Kidney capillary endothelial cell (primary cell): ENCODE data around the gene TEX261.

ENCODE experiments used
- DNase-seq: peaks from one replicate; pipeline ENCODE4 v3.0.0-alpha.2; 2018; ENCODE audit warnings: low spot score

The TEX261 gene

DNA sequence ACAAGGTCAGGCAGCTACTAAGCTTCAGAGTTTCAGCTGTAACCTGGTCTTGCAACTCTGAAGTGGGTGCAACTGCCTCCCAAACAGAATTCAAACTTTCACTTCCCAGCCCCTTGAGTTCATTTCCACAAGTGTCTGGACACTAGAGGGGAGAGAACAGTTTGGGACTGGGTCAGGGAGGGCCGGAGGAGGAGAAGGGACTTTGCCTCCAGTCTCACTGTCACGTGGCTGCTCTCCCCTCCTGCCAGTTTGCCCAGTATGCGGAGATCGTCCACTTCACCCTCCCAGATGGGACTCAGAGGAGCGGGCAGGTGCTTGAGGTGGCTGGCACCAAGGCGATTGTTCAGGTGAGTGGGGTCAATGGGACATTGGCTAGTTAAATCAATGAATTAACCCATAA lies 36.9 kb downstream of the TEX261 start:
- DNase-seq, result no peak

DNA sequence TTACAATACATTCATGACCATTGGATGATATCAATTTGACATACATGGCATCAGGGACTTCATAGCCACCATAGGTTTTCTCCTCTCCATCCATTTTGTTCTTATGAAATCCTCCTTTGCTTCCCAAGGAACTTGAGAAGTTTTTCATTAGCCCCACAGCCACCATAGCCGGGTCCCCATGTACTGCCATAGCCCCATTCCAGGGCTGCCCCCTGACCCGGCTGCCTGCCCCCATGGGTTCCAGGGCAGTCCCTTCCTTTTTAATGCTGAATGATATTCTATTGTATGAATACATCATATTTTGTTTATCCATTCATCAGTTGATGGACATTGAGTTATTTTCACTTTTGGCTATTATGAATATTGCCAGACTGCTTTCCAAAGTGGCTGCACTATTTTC lies 38.5 kb downstream of the TEX261 start:
- no peak for DNase-seq

DNA sequence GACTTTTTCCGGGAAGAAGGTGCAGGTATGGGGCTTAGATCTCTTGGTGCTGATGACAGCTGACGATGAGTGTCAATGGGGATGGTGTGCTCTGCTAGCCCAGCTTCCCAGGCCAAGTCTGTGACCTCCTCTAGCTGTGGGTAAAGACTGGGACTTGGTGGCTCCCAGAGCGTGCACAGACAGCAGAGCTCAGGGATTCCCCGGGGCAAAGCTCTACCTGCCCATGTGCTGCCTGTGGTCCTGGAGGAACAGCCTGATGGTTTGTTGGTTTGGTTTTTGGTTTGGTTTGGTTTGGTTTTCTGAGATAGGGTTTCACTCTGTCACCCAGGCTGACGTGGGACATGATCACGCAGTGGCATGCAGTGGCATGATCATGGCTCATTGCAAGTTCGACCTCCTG lies 39.8 kb downstream of the TEX261 start:
- DNase-seq, result no peak

DNA sequence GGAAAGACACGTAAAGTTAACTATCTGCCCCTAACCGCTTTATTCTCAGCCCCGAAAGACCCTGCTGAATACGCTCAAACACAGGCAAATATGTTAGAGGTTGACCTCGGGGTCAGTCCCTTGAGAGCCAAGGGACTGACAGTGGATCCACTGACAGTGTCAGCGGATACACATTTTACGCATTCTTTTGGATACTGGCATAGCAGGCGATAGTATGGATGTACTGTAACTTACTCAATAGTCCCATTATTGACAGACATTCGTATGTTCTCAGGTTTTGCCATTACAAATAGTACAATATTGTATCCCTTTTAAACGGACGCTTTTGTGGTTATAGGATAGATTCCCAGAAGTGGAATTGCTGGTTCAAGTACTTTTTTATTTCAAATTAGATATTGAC lies 45.6 kb downstream of the TEX261 start:
- DNase-seq, result no peak

DNA sequence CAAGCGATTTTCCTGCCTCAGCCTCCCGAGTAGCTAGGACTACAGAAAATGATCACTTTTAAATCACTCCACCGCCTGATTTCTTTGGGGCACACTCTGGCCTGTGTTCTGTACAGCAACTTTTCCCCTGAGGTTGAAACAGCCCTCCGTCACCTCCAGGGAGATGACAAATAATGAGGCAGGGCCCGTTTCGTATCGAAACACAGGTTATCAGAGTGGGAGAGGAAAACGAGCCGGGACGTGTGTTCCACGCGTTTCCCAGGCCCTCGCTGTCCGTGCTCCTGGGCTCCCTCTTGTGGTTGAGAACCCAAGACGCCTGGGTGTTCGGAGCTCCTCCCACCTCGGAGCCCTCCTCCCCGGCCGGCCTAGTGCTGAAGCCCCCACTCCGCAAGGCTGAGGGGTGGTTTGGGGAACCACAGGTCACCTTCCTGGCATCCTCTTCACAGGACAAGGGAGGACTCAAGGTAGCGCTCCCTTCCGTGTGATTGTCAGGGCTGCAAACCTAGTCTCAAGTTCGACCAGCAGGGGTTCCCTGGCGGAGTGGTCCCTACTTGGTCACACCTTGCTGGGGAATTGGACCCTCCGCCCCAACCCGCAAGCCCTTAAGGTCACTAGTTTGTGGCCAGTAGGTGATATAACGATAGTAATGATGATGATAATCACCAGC lies 46.2 kb downstream of the TEX261 start:
- DNase-seq, result peak; percentile 56

DNA sequence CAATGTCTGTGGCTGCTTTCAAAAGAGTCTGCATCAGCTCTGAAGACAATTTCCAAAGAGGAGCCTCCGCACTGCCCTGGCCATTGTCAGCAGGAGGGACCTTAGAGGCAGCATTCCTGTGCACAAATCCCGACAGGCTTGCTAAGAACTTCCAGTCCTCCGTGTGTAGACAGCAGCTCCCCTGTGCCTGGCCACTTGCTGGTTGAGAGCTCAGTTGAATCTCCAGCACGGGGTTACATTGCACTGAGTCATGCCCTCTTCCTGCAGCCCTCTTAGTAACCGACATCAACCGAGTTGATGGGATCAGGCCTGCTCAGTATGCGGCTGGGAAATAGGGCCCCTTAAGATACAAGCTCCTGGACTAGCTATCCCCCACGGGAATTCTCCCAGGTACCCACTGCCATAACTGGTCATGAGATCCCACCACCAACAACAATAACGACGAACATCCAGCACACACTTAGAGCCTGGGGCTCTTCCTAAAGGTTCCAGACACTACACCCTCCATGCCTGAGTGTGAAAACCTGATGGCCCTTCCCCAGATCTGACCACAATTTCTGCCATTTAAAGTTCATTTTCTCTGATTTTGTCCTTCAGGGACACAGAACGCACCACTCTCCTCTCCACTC lies 47.0 kb downstream of the TEX261 start:
- DNase-seq, result peak; percentile 60

DNA sequence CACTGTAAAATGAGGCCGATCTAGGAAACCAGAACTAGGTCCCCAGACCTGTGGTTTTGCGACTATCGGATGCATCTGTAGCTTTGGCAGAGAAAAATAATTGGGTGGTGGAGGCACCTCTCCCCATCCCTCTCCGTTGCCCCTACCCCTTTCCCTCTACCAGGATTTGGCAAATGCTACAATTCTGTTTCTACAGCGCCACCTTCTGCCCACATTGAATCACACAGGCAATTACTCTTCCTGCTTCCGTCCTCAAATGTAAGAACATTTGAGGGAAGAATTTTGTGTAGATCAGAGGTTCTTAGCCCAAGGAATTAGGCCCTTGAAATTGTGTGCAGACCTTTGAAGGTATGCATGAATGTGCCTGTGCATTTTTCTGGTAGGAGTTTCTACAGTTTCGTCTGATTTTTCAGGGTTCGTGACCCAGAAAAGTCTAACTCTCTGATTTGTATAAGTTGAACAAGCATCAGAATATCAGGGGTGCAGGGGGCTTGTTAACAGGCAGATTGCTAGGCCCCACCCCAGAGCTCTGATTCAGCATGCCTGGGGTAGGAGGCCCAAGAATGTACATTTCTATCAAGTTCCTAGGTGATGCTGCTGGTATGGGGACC lies 47.7 kb downstream of the TEX261 start:
- peak; percentile 49 for DNase-seq

DNA sequence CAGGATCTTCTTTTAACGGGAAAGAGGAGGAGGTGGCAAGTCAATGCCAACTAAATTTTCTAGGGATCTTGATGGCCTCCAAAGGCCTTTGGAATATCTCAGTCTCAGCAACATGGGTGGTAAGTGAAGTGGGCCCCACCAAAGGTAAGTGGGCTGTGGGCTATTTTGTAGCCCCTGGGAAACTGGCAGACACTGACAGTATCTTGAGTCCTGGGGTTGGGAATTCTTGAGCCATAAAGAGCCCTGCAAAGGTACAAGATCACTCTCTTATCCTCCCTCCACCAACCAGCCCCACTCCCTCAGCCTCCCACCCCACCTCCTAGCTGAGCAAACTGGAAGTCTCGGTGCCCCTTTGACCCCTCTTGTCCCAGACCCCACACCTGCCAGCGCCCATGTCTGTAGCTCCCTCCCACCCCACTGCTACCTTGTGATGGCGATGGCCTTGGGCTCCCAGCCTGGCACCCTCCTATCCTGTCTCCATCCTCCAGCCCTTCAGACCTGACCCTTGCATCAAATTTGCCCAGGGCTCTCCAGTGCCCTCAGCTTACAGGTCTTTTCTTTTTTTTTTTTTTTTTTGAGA lies 50.5 kb downstream of the TEX261 start:
- DNase-seq, result no peak

DNA sequence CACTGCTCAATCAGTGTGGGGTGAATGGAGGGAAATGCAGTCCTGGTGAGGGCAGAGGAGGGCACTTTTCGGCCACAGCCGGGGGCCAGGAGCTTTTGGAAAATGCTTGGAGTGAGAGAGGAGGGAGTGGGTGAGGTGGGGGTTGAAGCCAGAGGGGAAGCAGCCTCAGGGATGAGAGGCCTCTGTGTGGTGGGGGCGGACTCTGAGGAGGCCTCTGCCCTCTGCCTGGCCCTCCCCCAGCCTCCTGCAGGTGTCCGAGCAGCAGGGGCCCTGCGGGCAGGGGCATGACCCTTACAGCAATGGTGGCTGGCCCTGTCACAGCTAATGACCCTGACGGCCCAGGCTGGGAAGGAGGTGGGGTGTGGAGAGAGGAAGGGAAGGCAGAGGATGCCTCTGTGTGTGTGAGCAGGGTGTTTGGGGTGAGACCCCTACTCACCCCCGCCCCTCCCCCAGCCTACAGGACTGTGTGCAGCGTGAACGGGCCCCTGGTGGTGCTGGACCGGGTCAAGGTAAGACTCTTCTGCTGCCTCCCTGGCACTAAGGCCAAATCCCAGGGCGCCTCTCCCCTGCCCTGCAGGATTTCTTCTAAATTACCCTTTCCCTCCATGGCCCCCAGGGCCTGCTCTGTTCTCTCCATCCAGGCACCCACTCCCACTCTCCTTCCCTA lies 51.3 kb downstream of the TEX261 start:
- DNase-seq, result no peak

DNA sequence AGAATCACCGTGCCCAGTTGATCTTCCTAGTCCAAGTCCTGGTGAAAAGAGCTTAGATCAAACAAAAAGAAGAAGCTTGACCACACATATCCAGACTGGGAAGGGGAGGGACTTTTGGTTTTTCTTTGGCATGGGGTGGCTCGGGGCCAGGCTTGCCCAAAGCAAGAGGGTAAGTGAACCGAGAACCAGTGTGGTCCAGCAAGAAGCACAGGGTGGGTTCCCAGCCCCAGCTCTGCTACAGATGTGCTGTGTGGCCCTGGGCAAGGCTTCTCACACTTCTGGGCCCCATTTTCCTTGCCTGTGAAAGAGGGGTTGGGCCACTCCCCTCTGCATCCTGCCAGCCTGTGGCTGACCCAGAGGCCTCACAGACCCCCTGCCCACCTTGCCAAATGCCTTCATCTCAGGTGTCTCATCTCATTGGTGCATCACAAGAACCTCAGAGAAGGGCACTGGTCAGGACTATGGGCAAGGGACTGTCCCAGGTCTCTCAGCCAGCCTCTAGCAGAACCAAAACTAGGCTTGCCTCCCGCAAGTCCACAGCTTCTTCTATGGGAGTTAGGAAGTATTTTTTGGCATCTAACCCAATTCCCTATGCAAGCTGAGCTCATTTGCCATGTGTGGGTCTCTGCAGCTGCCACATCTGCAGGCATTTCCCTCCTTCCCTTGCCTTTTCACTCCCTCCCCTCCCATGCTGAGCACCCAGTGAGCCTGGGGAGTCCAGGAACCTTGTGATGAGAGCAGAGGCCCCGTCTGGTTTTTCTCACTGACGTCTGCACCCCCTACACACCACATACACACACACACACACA lies 52.1 kb downstream of the TEX261 start:
- no peak for DNase-seq

DNA sequence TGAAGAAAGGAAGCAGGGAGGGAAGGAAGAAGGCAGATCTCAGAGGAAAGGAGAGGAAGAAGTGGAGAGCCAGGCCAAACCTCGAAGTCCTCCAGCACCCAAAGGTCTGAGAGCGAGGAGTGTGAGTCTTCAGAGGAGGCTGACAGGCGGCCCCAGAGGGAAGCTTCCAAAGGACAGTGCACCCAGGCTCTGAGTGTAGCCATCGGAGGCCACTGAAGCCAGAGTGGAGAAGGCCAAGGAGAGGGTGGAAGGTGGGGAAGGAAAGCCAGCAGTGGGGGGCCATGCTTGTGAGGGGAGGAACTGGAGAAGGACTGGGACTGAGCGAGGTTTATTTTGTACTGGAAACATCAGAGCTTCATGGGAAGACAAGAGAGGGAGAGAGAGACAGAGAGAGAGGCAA lies 53.0 kb downstream of the TEX261 start:
- DNase-seq, result no peak

DNA sequence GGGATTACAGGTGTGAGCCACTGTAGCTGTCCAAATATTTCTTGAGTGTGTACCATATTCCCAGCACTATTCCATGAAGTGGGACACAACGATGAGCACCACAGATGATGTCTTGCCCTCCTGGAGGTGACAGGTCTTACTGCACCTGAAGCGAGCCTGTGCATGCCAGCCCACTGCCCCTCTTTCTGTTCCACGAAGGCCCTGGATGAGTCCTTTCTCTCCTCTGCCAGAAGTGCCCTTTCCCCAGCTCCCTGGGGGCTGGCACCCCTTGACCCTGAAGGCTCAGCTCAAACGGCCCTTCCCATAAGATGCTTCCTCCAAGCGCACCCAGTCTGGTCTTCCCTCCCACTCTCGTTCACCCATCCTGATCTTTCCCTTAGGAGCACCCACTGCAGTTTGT lies 53.5 kb downstream of the TEX261 start:
- DNase-seq, result no peak

DNA sequence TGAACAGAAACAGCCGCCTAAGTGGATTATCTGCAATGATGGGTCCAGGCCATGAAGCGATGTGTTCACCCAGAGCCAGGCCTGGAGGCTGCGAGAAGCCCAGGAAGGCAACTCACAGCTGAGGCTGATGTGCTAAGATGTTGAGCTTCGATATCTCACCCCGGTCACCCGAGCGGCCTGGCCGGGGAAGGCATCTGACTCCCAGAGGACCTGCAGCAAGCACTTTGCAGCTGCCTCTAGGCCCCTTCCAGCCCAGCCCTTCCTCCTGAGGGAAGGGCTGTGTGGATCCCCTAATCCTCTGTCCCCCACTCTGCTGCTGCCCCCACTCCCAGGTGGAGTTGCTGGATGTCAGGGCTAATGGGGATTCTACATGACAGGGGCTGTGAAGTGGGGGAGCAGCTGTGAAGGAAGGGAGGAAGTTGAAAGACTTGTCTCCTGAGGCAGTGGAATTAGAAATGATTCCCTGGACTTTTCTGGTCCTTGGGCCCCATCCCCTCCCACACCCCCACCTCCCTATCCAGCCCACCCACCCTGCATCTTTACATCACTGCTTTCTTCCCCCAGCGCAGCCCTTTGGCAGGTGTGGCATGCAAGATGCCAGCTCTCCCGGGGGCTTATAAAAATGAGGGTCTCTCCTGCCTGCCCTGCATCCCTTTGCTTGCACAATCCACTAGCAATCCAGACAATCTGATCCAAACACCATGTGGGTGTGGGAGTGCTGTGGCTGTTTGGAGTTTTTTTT lies 54.7 kb downstream of the TEX261 start:
- no peak for DNase-seq

DNA sequence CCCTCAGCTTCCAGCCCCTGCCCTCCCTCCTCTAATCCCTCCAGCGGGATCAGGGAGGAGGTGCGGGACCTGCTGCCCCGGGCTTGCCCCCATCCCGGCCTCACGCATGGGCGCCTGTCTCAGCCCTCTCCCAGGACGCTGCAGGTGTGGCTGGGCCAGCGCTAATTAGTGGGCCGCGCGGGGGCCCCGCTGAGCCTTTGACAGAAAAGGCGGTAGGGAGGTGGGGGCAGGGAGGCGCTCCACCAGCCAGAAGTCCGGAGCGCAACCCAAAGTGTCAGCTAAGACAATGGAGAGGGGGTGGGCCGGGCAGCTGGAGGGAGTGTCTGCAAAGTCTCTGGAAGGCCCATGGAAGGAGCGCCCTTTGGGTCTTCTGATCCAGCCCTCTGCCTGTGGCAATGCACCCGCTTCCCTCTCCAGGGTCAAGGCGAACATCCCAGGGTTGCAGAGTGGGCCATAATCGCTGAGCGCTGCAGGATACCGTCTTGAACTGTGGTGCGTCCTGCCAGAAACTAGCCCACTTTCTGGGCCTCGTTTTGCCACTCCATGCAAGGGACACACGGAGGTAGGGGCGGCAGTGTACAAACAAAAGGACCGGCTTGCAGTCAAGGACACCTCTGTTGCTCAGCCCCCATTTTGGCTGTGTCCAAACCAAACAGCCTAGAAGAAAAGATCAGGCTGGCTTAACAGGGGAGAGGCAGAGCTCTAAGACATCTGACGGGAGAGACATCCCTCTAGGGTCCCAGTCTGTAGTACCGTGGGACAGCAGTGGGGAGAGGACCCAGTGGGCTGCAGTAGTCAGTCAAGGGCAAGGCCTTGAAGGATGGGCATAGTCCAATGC lies 55.5 kb downstream of the TEX261 start:
- no peak for DNase-seq

DNA sequence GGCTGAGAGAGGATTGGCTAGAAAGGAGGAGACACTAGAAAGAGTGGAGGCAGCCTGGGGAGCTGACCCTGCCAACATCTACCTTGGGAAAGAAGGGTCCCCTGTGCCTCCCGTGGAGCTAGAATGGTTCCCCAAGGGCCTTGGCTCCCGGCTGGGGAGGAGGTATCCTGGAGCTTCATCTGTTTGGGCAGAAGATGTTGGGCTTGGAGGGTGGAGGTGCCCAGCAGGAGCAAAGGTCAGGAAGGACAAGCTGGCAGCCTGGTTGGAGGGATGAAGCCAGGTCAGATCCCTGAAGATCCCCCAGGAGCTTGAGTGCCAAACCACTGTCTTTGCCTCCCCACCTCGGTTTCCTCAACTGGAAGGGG lies 56.1 kb downstream of the TEX261 start:
- no peak for DNase-seq

DNA sequence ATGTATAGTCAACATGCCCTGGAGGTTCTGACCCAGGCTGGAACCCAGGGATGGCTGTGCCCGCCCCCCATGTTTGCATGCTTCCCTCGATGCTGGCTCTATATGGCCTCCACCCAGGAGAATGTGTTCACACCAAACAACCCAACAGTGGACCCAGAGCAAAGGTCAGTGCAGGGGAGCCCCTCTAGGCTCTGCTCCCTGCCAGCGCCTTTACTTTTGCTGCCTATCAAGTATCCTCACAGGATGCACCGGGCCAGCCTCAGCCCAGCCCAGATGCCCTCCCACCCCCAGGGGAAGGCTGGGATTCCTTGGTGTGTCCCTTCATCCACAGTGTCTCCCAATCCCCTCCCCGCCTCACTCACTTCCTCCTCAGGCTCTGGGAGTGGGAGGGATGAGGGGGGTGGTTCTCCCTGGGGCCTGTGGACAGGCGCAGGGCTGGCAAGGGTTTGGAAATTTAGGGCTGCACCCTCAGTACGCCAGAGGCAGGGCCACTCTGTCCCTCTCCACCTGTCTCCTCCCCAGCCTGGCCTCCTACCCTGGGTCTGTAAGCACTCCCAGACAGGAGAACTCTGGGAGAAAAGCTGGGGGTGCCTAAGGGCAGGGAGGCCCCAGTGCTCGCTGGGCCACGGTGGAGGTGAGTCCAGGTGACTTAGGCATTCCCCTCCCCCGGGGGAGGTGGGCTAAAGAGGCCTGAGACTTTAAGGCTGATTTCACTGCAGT lies 56.6 kb downstream of the TEX261 start:
- DNase-seq, result no peak

DNA sequence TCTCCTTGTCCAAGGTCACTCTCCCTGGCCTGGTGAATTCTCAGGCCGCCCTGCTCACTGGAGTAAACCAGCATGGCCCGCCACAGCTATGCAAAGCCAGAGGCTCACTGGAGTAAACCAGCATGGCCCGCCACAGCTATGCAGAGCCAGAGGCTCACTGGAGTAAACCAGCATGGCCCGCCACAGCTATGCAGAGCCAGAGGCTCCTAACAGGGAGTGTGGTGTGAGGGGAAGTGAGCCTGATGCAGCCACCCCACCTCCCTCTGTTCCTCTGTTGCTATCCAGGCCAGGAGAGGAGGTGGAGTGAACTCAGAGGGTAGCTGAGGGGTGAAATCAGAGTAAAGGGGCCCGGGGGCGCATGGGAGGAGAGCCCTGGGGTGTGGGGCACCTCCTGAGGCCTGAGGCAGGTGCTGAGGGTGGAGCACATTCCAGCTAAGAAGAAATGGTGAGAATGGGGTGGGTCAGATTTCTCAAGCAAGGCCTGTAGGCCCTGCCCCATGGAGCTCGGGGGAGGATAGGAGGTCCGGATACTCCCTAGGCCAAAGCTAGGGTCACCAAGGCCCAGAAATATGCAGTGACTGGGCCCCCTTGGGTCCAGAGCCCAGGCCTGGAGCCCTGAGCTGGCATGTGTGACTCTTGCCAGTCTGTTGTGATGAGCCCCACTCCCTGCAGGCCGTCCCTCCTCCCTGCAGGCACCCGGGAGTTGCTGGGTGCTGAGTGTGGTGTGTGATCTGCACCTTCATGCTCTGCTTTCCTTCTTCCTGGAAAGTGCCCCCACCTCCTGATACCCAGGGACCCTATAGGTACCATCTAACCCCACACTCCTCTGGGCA lies 57.5 kb downstream of the TEX261 start:
- no peak for DNase-seq

DNA sequence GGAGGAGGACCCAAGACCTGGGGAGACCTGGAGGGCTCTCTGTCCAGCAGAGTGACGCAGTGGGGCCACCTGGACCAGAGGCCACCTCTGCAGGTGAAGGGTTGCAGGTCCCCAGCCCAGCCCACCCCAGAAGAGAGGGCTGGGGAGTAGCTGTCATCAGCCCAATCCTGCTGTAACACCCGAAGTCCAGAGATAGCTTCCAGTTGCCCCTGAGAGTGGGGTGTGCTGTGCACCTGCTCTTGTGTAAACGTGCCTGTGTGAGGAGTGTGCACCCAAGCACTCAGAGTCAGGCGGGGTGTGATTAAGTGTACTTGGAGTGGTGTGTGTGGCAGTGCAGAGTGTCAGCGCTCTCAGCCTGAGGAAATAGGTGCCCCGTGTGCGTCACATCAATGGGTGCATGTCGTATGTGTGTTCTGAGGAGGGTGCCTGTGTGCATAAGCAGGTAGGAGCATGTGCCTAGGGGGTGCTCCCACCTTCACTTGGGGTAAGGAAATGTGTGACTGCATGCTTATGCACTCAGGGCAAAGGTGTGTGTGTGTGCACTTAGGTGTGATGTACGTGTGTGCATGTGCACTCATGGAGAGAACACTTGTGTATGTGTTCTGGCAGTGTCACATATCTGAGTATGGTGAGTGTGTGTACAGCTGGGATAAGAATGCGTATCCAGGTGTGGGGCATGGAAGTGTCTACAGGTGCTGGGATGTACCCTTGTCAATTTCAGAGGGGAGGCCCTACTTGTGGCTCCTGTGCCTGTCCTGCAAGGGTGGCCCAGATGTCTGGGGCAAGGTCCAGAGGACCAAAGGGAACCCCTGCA lies 58.3 kb downstream of the TEX261 start:
- no peak for DNase-seq
